H1 (cell line): Measurements from ENCODE around the gene CAMK2N2. TPM values are rescaled to one million over a fixed set of nuclear protein-coding genes. Genes with fewer than 3 reads are reported as not detected.

Source experiments
- CTCF ChIA-PET: fragments of 300-600 bp; sonication (Branson Sonifier 250); formaldehyde crosslinking; loops from one replicate; lab custom pipeline; 2021; ENCODE audit not compliant: partially characterized antibody; lab: Charles Lee
- POLR2A ChIA-PET: fragments of 300-600 bp; sonication (Branson Sonifier 250); formaldehyde crosslinking; loops from one replicate; lab custom pipeline; 2021; ENCODE audit warnings: inconsistent platforms; ENCODE audit not compliant: partially characterized antibody; lab: Charles Lee
- DNase-seq, 2 experiments: peaks; one replicate each; pipeline versions ENCODE4 v3.0.0 to v3.0.0-alpha.2; 2010 to 2022; ENCODE audit warnings: low spot score in 2 of 2, low read depth in 1 of 2, mixed read lengths in 1 of 2
- FAIRE-seq: peaks from 2 replicates; lab custom pipeline; 2011; peaks lifted over from hg19 to GRCh38; lab: Jason Lieb, UNC
- H2AFZ ChIP-seq: 2 replicates; pipeline ENCODE4 v1.8.1; 2012; ENCODE audit warnings: low read length, inconsistent platforms
- H2AK5ac ChIP-seq: 2 replicates; pipeline ENCODE4 v1.6.1; 2013; ENCODE audit warnings: low read depth, low read length
- H2BK120ac ChIP-seq: replicated peaks from 2 replicates; pipeline ENCODE3; 2013; ENCODE audit warnings: low read depth, low read length, inconsistent platforms
- H2BK12ac ChIP-seq: 2 replicates; pipeline ENCODE4 v1.6.1; 2013; ENCODE audit warnings: low read depth, low read length
- H2BK15ac ChIP-seq: 2 replicates; pipeline ENCODE4 v1.6.1; 2013; ENCODE audit warnings: low read length
- H2BK20ac ChIP-seq: 2 replicates; pipeline ENCODE4 v1.6.1; 2013; ENCODE audit warnings: low read length
- H2BK5ac ChIP-seq: 2 replicates; pipeline ENCODE4 v1.6.1; 2013; ENCODE audit warnings: low read depth, low read length
- H3K14ac ChIP-seq: 2 replicates; pipeline ENCODE4 v1.6.1; 2013; ENCODE audit warnings: inconsistent platforms; ENCODE audit not compliant: insufficient read length
- H3K18ac ChIP-seq: 2 replicates; pipeline ENCODE4 v1.6.1; 2013; ENCODE audit warnings: low read length; ENCODE audit errors: extremely low read depth
- H3K23ac ChIP-seq: 2 replicates; pipeline ENCODE4 v1.6.1; 2013; ENCODE audit warnings: inconsistent platforms; ENCODE audit not compliant: insufficient read length
- H3K23me2 ChIP-seq: 2 replicates; pipeline ENCODE4 v1.6.1; 2013; ENCODE audit warnings: low read depth, low read length
- H3K27ac ChIP-seq: 2 replicates; pipeline ENCODE4 v1.6.1; 2011; ENCODE audit warnings: low read depth, low read length, inconsistent platforms
- H3K27me3 ChIP-seq, 4 experiments: replicated peaks in 1 of 4; 1 replicate in 1 of 4; 2 replicates in 3 of 4; pipeline versions ENCODE4 v1.6.1 to v1.8.1; 2011 to 2013; ENCODE audit warnings: low read length in 3 of 4, mild to moderate bottlenecking in 3 of 4, inconsistent platforms in 2 of 4, mixed read lengths in 2 of 4, moderate library complexity in 1 of 4; ENCODE audit not compliant: control insufficient read depth in 3 of 4, insufficient read depth in 3 of 4; ENCODE audit errors: extremely low read depth in 1 of 4
- H3K36me3 ChIP-seq, 4 experiments: 2 replicates each; pipeline versions ENCODE4 v1.6.1 to v1.8.1; 2011 to 2013; ENCODE audit warnings: mild to moderate bottlenecking in 4 of 4, low read length in 3 of 4, moderate library complexity in 2 of 4, control low read depth in 1 of 4, inconsistent platforms in 1 of 4; ENCODE audit not compliant: insufficient read depth in 4 of 4, control insufficient read depth in 2 of 4
- H3K4ac ChIP-seq: replicated peaks from 2 replicates; pipeline ENCODE3; 2013; ENCODE audit warnings: low read length, low read depth, mixed read lengths, inconsistent platforms; ENCODE audit not compliant: insufficient read length
- H3K4me1 ChIP-seq, 4 experiments: replicated peaks in 1 of 4; 1 replicate in 1 of 4; 2 replicates in 3 of 4; pipeline versions ENCODE4 v1.6.1 to v1.8.1; 2011 to 2013; ENCODE audit warnings: low read length in 3 of 4, inconsistent platforms in 2 of 4, mixed read lengths in 1 of 4; ENCODE audit not compliant: insufficient read depth in 4 of 4, control insufficient read depth in 3 of 4
- H3K4me2 ChIP-seq, 2 experiments: 2 replicates each; pipeline versions ENCODE4 v1.6.1 to v1.8.1; 2011 to 2013; ENCODE audit warnings: low read depth in 2 of 2, low read length in 2 of 2, control low read depth in 1 of 2, inconsistent platforms in 1 of 2, mild to moderate bottlenecking in 1 of 2; ENCODE audit not compliant: insufficient read depth in 1 of 2
- H3K4me3 ChIP-seq, 4 experiments: fragments of 200-600, 300-600 bp in 1 of 4; sonication (generic), shearing (Covaris generic), sonication (Bioruptor Twin) in 1 of 4; 2 replicates each; pipeline versions ENCODE4 v1.5.1 to v1.8.1; 2011 to 2016; ENCODE audit warnings: low read length in 4 of 4, low read depth in 3 of 4, control low read depth in 2 of 4, inconsistent platforms in 2 of 4, mild to moderate bottlenecking in 2 of 4, mixed read lengths in 1 of 4, moderate library complexity in 1 of 4; ENCODE audit not compliant: insufficient read depth in 2 of 4; ENCODE audit errors: extremely low read depth in 1 of 4
- H3K56ac ChIP-seq: replicated peaks from 2 replicates; pipeline ENCODE3; 2013; ENCODE audit warnings: low read depth, mild to moderate bottlenecking, mixed read lengths, low read length, inconsistent platforms; ENCODE audit not compliant: insufficient read length
- H3K79me1 ChIP-seq: 2 replicates; pipeline ENCODE4 v1.6.1; 2013; ENCODE audit warnings: low read depth, low read length, control low read depth
- H3K79me2 ChIP-seq, 2 experiments: 2 replicates each; pipeline versions ENCODE4 v1.6.1 to v1.8.1; 2012 to 2013; ENCODE audit warnings: low read length in 2 of 2, mild to moderate bottlenecking in 2 of 2, inconsistent platforms in 1 of 2; ENCODE audit not compliant: insufficient read depth in 2 of 2, control insufficient read depth in 1 of 2
- H3K9ac ChIP-seq, 4 experiments: replicated peaks in 1 of 4; 1 replicate in 1 of 4; 2 replicates in 3 of 4; pipeline versions ENCODE4 v1.6.1 to v1.8.1; 2011 to 2013; ENCODE audit warnings: low read depth in 3 of 4, low read length in 3 of 4, control low read depth in 2 of 4, mild to moderate bottlenecking in 2 of 4, moderate library complexity in 2 of 4, inconsistent platforms in 1 of 4; ENCODE audit errors: extremely low read depth in 1 of 4
- H3K9me3 ChIP-seq, 2 experiments: 2 replicates each; pipeline versions ENCODE4 v1.6.1 to v1.8.1; 2012 to 2013; ENCODE audit warnings: mild to moderate bottlenecking in 2 of 2, moderate library complexity in 2 of 2, control low read depth in 1 of 2, inconsistent platforms in 1 of 2, low read depth in 1 of 2, low read length in 1 of 2, mixed read lengths in 1 of 2; ENCODE audit not compliant: insufficient read depth in 2 of 2
- H4K20me1 ChIP-seq, 2 experiments: replicated peaks in 1 of 2; 2 replicates each; pipeline versions ENCODE3 to v1.8.1; 2011 to 2013; ENCODE audit warnings: inconsistent platforms in 2 of 2, low read length in 2 of 2, mild to moderate bottlenecking in 1 of 2; ENCODE audit not compliant: insufficient read depth in 2 of 2, control insufficient read depth in 1 of 2
- H4K5ac ChIP-seq: 2 replicates; pipeline ENCODE4 v1.6.1; 2013; ENCODE audit warnings: low read length, low read depth, mixed read lengths, inconsistent platforms; ENCODE audit not compliant: insufficient read length
- H4K8ac ChIP-seq: 2 replicates; pipeline ENCODE4 v1.8.0; 2013; ENCODE audit warnings: mild to moderate bottlenecking, moderate library complexity, low read length, inconsistent platforms; ENCODE audit not compliant: insufficient read depth; ENCODE audit errors: extremely low read depth
- H4K91ac ChIP-seq: replicated peaks from 2 replicates; pipeline ENCODE3; 2013; ENCODE audit warnings: low read length, mixed read lengths, inconsistent platforms; ENCODE audit not compliant: insufficient read length
- SIX5 ChIP-seq: IDR thresholded peaks from 2 replicates; pipeline ENCODE4 v1.6.1; 2011; ENCODE audit warnings: mild to moderate bottlenecking, low read depth, low read length
- SUZ12 ChIP-seq: fragments of 200-600 bp; sonication (generic); IDR thresholded peaks from 2 replicates; pipeline ENCODE4 v1.6.1; 2012; ENCODE audit warnings: mild to moderate bottlenecking, inconsistent platforms, low read length, moderate library complexity, mixed read lengths
- WGBS, 2 experiments: shearing (Covaris generic) in 1 of 2; methylation state at CpG; one replicate each; pipeline versions ENCODE4 v1.1.6 to v1.1.7; 2013 to 2015; ENCODE audit warnings: low lambda C conversion rate in 2 of 2, mixed read lengths in 2 of 2, inconsistent platforms in 1 of 2, low coverage in 1 of 2, missing lambda C conversion rate in 1 of 2; ENCODE audit not compliant: insufficient replicate concordance in 2 of 2, insufficient coverage in 1 of 2, insufficient read length in 1 of 2; ENCODE audit errors: extremely low coverage in 1 of 2, missing lambda C conversion rate in 1 of 2; 5-methylcytosine and 5-hydroxymethylcytosine counted together
- polyA plus RNA-seq, 7 experiments: library from polyadenylated mRNA; depleted of rRNA in 3 of 7; stranded (reverse) in 5 of 7; unstranded in 2 of 7; fragments of >200 nt in 5 of 7; fragments of 200-250 nt in 2 of 7; gene quantifications; 1 replicate in 5 of 7; 2 replicates in 1 of 7; 4 replicates in 1 of 7; pipeline versions ENCODE4 v1.2.1 to v1.2.3, GENCODE V29; 2011 to 2013; ENCODE audit warnings: missing spikeins in 2 of 7, mixed read lengths in 2 of 7
- total RNA-seq: library from RNA; stranded (reverse); fragmentation: NEBNext Ultra II Directional; extraction: Animal tissue kit (Norgen Biotek cat#: 25700); gene quantifications from 2 replicates; pipeline ENCODE4 v1.2.1, GENCODE V29; 2021
- TF ChIP-seq, protein P1 (sequence below): IDR thresholded peaks from 2 replicates; pipeline ENCODE4 v1.6.1; 2012; ENCODE audit warnings: inconsistent platforms

CAMK2N2 gene
- total and polyA plus RNA-seq, 2 of the 8 experiments (the other 6 are each of a cell fraction or from before 2014, with no cell fraction given): 4.0 to 17.7 TPM

DNA sequence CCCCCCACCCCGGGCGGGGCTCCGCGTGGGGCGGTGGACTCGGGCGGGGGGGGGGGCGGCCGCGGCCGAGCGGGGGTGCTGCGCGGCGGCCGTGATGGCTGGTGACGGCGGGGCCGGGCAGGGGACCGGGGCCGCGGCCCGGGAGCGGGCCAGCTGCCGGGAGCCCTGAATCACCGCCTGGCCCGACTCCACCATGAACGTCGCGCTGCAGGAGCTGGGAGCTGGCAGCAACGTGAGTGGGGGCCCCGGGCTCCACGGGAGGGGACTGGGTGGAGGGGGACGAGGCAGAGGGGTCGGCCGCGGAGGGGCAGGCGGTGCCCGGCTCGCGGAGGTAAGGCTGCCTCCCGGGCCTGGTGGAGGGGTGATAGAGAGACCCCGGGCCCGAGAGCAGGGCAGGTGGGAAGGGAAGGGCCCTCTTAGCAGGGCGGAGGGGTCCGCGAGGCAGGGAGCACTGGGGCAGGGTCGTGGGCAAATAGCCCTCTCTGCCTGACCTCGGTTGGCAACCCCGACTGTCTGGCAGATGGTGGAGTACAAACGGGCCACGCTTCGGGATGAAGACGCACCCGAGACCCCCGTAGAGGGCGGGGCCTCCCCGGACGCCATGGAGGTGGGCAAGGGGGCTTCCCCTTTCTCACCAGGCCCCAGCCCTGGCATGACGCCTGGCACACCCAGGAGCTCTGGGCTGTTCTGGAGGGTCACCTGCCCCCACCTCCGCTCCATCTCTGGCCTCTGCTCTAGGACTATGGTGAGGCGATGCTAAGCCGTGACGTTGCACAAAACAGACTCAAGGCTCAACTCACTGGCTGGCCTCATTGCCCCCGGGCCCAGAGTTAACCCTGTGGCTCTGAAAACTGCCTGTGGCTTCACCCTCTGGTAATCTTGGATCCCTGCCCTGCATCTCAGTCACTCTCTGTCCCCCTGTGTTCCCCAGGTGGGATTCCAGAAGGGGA is 14.9 kb upstream of the CAMK2N2 start, which contains the start of gene ECE2:
Gene ECE2, plus strand, starts transcription at position 62 of the 950 bp plus-strand sequence. Its CDS starts 132 bp downstream, at position 194.
- Histone ChIP-seq H4K20me1 (peaks cover 0 to 5% of the 10 kb centered on the region in 2 experiments), H2AK5ac (peak within 1 kb of the TSS; percentile 69; the same call in 1 of the 2 replicates), H3K79me2 (no peaks in the 10 kb centered on the region), H3K36me3 (no peaks in the 10 kb centered on the region), H3K4ac (peak within 1 kb of the TSS; percentile 53), H3K23me2 (peaks cover 9% of the 10 kb centered on the region), H3K4me1 (peaks cover 0 to 7% (median 3%) of the 10 kb centered on the region in 4 experiments; a peak in 5 of 7 replicates), H3K18ac (no peak within 1 kb of the TSS; the same call in 1 of the 2 replicates), H2BK5ac (no peak within 1 kb of the TSS), H3K27me3 (peaks cover 8 to 32% (median 26%) of the 10 kb centered on the region in 4 experiments), H3K4me3 (peak within 1 kb of the TSS; percentile 31 to 60 (median 42)), H4K91ac (peak within 1 kb of the TSS; percentile 46), H2BK12ac (peak within 1 kb of the TSS; percentile 96; the same call in 1 of the 2 replicates), H3K14ac (no peak within 1 kb of the TSS), H4K5ac (no peak within 1 kb of the TSS), H2BK120ac (no peak within 1 kb of the TSS), H2AFZ (peak within 1 kb of the TSS; percentile 75; the same call in 1 of the 2 replicates), H3K79me1 (no peaks in the 10 kb centered on the region; the same call in 1 of the 2 replicates), H3K27ac (no peak within 1 kb of the TSS), H3K56ac (no peak within 1 kb of the TSS), H4K8ac (peak within 1 kb of the TSS; percentile 36), H3K4me2 (peak within 1 kb of the TSS; percentile 52 to 87), H3K9me3 (no peaks in the 10 kb centered on the region), H2BK20ac (peak within 1 kb of the TSS; percentile 98), H3K23ac (peak within 1 kb of the TSS; percentile 71), H2BK15ac (peak within 1 kb of the TSS; percentile 98), H3K9ac (peak within 1 kb of the TSS in 1 of 4 experiments; percentile 36; a peak in 1 of 7 replicates)
- FAIRE-seq (no peak), DNase-seq (peak in 1 of 2 experiments; percentile 58)
- CTCF ChIA-PET: interaction anchor here (1.0 kb wide), 1 partner anchor 10 kb away, joined by 3 read pairs; no protein-coding TSS in a partner anchor
- WGBS, 2 experiments: 55% methylated on average over 31 of the region's 65 CpGs; no CpG with 5 or more reads in 1 of the 2 experiments
- POLR2A ChIA-PET: interaction anchor here (0.7 kb wide), 1 partner anchor 16 kb away, joined by 3 read pairs; no protein-coding TSS in a partner anchor
- TF ChIP-seq SUZ12: peak; percentile 55
- TF ChIP-seq, protein P1, sequence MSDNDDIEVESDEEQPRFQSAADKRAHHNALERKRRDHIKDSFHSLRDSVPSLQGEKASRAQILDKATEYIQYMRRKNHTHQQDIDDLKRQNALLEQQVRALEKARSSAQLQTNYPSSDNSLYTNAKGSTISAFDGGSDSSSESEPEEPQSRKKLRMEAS: no peak
- no peak for TF ChIP-seq SIX5
